Endothelial cell of umbilical vein (primary cell): ENCODE results near the gene WDR27.

ENCODE experiments used
- EZH2 ChIP-seq: IDR thresholded peaks from 2 replicates; pipeline ENCODE4 v1.6.1; 2012; ENCODE audit warnings: borderline replicate concordance, low read depth, mild to moderate bottlenecking, moderate library complexity, low read length, inconsistent platforms; ENCODE audit not compliant: severe bottlenecking
- FOS ChIP-seq: IDR thresholded peaks from 2 replicates; pipeline ENCODE4 v1.6.1; 2011; ENCODE audit warnings: mild to moderate bottlenecking, low read length, moderate library complexity, borderline replicate concordance; ENCODE audit not compliant: insufficient read depth
- GATA2 ChIP-seq: IDR thresholded peaks from 2 replicates; pipeline ENCODE4 v1.7.0; 2011; ENCODE audit warnings: low read depth, mild to moderate bottlenecking, moderate library complexity, mixed read lengths, low read length; ENCODE audit not compliant: insufficient read length, insufficient read depth
- JUN ChIP-seq: IDR thresholded peaks from 2 replicates; pipeline ENCODE4 v1.6.1; 2011; ENCODE audit warnings: borderline replicate concordance, low read depth; ENCODE audit not compliant: insufficient read length, insufficient read depth
- MYC ChIP-seq: IDR thresholded peaks from one replicate; pipeline ENCODE4 v1.6.1; 2011; ENCODE audit warnings: mild to moderate bottlenecking, low read depth, low read length
- POLR2A ChIP-seq: IDR thresholded peaks from 2 replicates; pipeline ENCODE4 v1.6.1; 2012; ENCODE audit warnings: low read depth, mild to moderate bottlenecking, control low read depth, low read length
- POLR2AphosphoS5 ChIP-seq: IDR thresholded peaks from 2 replicates; pipeline ENCODE4 v1.6.1; 2012; ENCODE audit warnings: low read depth, mild to moderate bottlenecking, control low read depth, low read length, moderate library complexity; ENCODE audit not compliant: insufficient read depth
- TF ChIP-seq, protein P1 (sequence below), 2 donors: IDR thresholded peaks; 1 replicate in 1 of 2; 2 replicates in 1 of 2; pipeline ENCODE4 v1.5.1; 2011; ENCODE audit warnings: low read length in 2 of 2, mild to moderate bottlenecking in 2 of 2, moderate library complexity in 2 of 2, control low read depth in 1 of 2, inconsistent platforms in 1 of 2, low read depth in 1 of 2; ENCODE audit not compliant: insufficient read depth in 1 of 2; ENCODE audit errors: extremely low read depth in 1 of 2
- TF ChIP-seq, protein P2 (sequence below): IDR thresholded peaks from 2 replicates; pipeline ENCODE4 v1.6.1; 2011; ENCODE audit not compliant: insufficient read depth, insufficient read length

DNA sequence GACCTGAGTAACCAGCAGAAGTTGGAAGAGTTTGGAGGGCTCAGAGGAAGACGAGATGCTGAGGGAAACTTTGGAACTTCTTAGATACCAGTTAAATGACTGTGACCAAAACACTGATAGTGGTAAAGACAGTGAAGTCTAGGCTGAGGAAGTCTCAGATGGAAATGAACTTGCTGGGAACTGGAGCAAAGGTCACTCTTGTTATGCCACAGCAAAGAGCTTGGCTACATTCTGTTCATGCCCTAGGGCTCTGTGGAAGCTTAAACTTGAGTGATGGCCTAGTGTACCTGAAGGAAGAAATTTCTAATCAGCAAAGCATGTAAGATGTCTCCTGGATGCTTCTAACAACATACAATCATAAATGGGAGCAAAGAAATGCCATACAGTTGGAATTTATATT lies 24.7 kb downstream of the WDR27 start:
- TF ChIP-seq, protein P1, sequence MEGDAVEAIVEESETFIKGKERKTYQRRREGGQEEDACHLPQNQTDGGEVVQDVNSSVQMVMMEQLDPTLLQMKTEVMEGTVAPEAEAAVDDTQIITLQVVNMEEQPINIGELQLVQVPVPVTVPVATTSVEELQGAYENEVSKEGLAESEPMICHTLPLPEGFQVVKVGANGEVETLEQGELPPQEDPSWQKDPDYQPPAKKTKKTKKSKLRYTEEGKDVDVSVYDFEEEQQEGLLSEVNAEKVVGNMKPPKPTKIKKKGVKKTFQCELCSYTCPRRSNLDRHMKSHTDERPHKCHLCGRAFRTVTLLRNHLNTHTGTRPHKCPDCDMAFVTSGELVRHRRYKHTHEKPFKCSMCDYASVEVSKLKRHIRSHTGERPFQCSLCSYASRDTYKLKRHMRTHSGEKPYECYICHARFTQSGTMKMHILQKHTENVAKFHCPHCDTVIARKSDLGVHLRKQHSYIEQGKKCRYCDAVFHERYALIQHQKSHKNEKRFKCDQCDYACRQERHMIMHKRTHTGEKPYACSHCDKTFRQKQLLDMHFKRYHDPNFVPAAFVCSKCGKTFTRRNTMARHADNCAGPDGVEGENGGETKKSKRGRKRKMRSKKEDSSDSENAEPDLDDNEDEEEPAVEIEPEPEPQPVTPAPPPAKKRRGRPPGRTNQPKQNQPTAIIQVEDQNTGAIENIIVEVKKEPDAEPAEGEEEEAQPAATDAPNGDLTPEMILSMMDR (IDR thresholded peaks at IDR 0.05; ENCODE audit: extremely low read depth in 1 of 2, insufficient read depth in 1 of 2, low read depth in 1 of 2, low read length in 2 of 2) = no peak
- TF ChIP-seq GATA2 (no peak), POLR2AphosphoS5 (no peak), EZH2 (no peak), JUN (no peak), POLR2A (no peak), FOS (no peak), MYC (no peak)
- TF ChIP-seq, protein P2, sequence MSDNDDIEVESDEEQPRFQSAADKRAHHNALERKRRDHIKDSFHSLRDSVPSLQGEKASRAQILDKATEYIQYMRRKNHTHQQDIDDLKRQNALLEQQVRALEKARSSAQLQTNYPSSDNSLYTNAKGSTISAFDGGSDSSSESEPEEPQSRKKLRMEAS = no peak
